Cardiac muscle cell (in vitro differentiated cells and primary cell): ENCODE data around the gene SEZ6L. TPM values are rescaled to one million over a fixed set of nuclear protein-coding genes. Genes with fewer than 3 reads are reported as not detected.

Experiments used
- DNase-seq, 2 donors: peaks; one replicate each; pipeline versions ENCODE4 v3.0.0 to v3.0.0-alpha.2; 2010 to 2017; ENCODE audit warnings: low read depth in 1 of 2, low spot score in 1 of 2
- H3K27ac ChIP-seq: fragments of 200-600 bp; sonication (generic); 2 replicates; pipeline ENCODE4 v1.5.1; 2016
- H3K27me3 ChIP-seq: fragments of 200-600 bp; sonication (generic); 2 replicates; pipeline ENCODE4 v1.6.0; 2016; ENCODE audit warnings: control low read depth
- H3K36me3 ChIP-seq: fragments of 200-600 bp; sonication (generic); 2 replicates; pipeline ENCODE4 v1.5.1; 2016; ENCODE audit warnings: control low read depth
- H3K4me1 ChIP-seq: fragments of 200-600 bp; sonication (generic); 2 replicates; pipeline ENCODE4 v1.8.1; 2017; ENCODE audit warnings: low read depth, mild to moderate bottlenecking, mixed run types
- H3K4me3 ChIP-seq: fragments of 200-600 bp; sonication (generic); 2 replicates; pipeline ENCODE4 v1.5.1; 2016; ENCODE audit warnings: mild to moderate bottlenecking
- H3K9me3 ChIP-seq: fragments of 200-600 bp; sonication (generic); 2 replicates; pipeline ENCODE4 v1.5.1; 2017; ENCODE audit warnings: low read depth, mild to moderate bottlenecking, control low read depth
- CTCF ChIP-seq: IDR thresholded peaks from 2 replicates; pipeline ENCODE4 v1.5.1; 2012; ENCODE audit warnings: low read depth, mild to moderate bottlenecking, low read length
- polyA plus RNA-seq: library from polyadenylated mRNA; unstranded; fragments of >200 nt; fragmentation: Nextera tagmentation; extraction: Ambion mirVana; gene quantifications from 2 replicates; pipeline ENCODE4 v1.2.1, GENCODE V29; 2016
- total RNA-seq: library from RNA; depleted of rRNA; stranded (reverse); fragments of >200 nt; gene quantifications from 2 replicates; pipeline ENCODE4 v1.2.3, GENCODE V29; 2016

SEZ6L gene
- total and polyA plus RNA-seq, 2 experiments from 2014 or later, result 0.12 TPM; not detected in 1

DNA sequence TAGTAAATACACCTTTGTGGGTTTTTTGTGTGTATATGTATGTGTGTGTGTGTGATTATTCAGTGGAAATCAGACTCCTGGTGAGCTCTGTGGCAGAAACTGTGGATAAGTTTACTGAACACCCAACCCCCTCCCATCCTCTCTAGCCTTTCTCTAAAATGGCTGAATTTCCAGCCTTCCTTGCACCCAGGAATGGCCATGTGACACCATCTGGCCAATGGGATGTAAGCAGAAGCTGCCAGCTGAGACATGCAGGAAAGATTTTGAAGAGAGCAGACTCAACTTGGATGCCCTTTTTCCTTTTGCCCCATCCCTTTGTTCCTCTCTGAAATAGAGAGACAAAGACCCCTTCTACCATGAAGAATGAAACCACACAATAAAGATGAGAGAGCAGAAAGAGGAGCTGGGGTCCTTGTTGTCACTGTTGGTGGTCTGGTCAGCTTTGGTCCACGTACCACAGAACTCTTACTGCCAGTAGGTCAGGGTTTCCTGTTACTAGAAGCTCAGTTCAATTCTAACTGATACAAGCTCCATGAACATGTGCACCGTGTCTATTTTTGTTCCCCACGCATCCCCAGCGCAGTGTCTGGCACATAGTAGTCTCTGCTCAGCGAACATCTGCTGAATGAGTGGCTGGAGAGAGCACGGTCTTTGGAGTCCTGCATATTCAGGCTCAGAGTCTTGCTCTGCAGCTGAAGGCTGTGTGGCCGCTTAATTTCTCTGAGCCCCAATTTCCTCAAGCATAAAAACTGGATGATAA lies 57.5 kb downstream of the SEZ6L start:
- TF ChIP-seq CTCF, result no peak
- H3K4me1 ChIP-seq, result no peaks in the 10 kb centered on the region
- H3K27ac ChIP-seq, result no peak overlapping the region
- DNase-seq, result no peak
- H3K36me3 ChIP-seq, result no peaks in the 10 kb centered on the region
- H3K27me3 ChIP-seq, result no peaks in the 10 kb centered on the region
- no peak overlapping the region for H3K4me3 ChIP-seq
- H3K9me3 ChIP-seq, result no peaks in the 10 kb centered on the region

DNA sequence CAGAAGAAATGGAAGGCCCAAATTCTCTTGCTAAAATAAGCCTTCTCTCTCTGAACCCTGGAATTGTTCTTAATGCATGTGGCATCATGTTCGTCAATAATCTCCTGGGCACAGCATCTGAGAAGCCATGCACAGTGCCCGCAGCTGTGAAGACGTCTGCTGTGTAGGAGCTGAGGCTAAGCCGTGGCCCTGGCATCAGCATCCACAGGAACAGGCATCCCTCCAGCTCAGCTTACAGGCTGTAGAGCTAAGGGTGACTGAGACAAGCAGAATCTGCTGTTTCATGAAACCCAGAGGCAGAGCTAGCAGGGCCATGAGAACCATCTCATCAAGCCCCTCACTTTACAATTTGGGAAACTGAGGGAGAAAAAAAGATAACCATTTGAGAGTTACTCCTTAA lies 60.6 kb downstream of the SEZ6L start:
- DNase-seq, result no peak
- TF ChIP-seq CTCF, result no peak
- no peaks in the 10 kb centered on the region for H3K27me3 ChIP-seq
- H3K27ac ChIP-seq, result no peak overlapping the region
- H3K4me1 ChIP-seq, result no peaks in the 10 kb centered on the region
- H3K4me3 ChIP-seq, result no peak overlapping the region
- no peaks in the 10 kb centered on the region for H3K36me3 ChIP-seq
- no peaks in the 10 kb centered on the region for H3K9me3 ChIP-seq

DNA sequence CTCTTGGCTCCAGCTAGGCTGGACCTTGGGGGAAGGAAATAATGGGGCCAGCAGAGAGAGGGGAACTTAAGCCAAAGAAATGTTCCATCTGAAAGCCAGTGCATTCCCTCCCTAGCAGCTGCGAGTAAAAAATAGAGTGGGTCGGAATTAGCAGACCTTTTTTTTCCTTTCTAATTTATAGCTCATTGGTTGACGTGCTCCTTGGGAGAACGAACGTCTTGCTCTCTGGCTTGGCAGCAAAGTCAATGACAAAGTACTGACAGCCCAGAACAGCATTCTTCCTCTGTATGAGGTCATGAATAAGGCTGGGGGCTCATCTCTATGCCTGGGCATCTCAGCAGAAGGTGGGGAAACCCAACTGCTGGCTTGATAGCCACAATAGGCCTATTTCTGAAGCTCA lies 65.0 kb downstream of the SEZ6L start:
- no peak overlapping the region for H3K27ac ChIP-seq
- H3K27me3 ChIP-seq, result no peaks in the 10 kb centered on the region
- no peak for DNase-seq
- no peak overlapping the region for H3K4me3 ChIP-seq
- no peaks in the 10 kb centered on the region for H3K36me3 ChIP-seq
- TF ChIP-seq CTCF, result no peak
- H3K4me1 ChIP-seq, result no peaks in the 10 kb centered on the region
- H3K9me3 ChIP-seq, result no peaks in the 10 kb centered on the region

GRCh38 chr22:26235792-26236487 lies 66.7 kb downstream of the SEZ6L start:
- Histone ChIP-seq H3K9me3 (no peaks in the 10 kb centered on the region), H3K4me3 (no peak overlapping the region)

GRCh38 chr22:26236991-26237390 lies 67.7 kb downstream of the SEZ6L start:
- H3K4me1 ChIP-seq, result no peaks in the 10 kb centered on the region
- no peak overlapping the region for H3K27ac ChIP-seq

More at GRCh38 chr22:26235792-26236487, 66.7 kb downstream of the SEZ6L start:
- H3K27me3 ChIP-seq, result no peaks in the 10 kb centered on the region
- DNase-seq, result no peak
- H3K36me3 ChIP-seq, result no peaks in the 10 kb centered on the region
- no peak for TF ChIP-seq CTCF
- no peaks in the 10 kb centered on the region for H3K4me1 ChIP-seq
- H3K27ac ChIP-seq, result no peak overlapping the region

More at GRCh38 chr22:26236991-26237390, 67.7 kb downstream of the SEZ6L start:
- DNase-seq, result no peak
- TF ChIP-seq CTCF, result no peak
- H3K36me3 ChIP-seq, result no peaks in the 10 kb centered on the region
- H3K4me3 ChIP-seq, result no peak overlapping the region
- H3K9me3 ChIP-seq, result no peaks in the 10 kb centered on the region
- H3K27me3 ChIP-seq, result no peaks in the 10 kb centered on the region
